Neural progenitor cell (in vitro differentiated cells): ENCODE results near the gene MYOT.
A peak's percentile ranks its signal among the peaks of the same experiment; 100 is the strongest.

Experiments used
- CTCF ChIP-seq: fragments of 200-600 bp; sonication (generic); IDR thresholded peaks from 2 replicates; pipeline ENCODE4 v1.5.1; 2017; ENCODE audit warnings: antibody characterized with exemption, mild to moderate bottlenecking
- EZH2 ChIP-seq: fragments of 200-600 bp; sonication (generic); IDR thresholded peaks from 2 replicates; pipeline ENCODE4 v1.6.1; 2017; ENCODE audit warnings: antibody characterized with exemption, mild to moderate bottlenecking, moderate library complexity
- EZH2phosphoT487 ChIP-seq: fragments of 200-600 bp; sonication (generic); IDR thresholded peaks from 2 replicates; pipeline ENCODE4 v1.6.1; 2017; ENCODE audit warnings: antibody characterized with exemption

DNA sequence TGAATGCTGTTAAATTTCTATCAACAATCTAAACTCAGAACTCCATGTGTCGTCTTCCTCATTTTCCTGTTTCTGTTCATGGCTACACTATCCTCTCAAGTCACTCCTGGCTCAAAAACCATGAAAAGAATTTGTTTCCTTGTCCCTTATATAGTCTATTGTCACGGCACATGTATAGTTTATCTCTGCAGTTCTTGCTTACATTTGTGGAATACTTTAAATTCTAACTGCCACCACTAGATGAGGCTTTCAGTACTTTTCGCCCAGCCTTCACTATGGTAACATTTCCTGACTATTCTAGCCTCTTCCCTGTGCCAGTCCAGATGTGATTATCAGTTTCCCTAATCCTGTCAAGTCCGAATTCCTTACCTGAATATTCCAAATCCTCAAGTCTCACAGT is 56.2 kb downstream of the MYOT start:
- TF ChIP-seq EZH2 (no peak), CTCF (peak; percentile 6), EZH2phosphoT487 (no peak)
